SH-SY5Y (cell line): ENCODE data around the gene ZBED3.

Source experiments
- GATA2 ChIP-seq: IDR thresholded peaks from 2 replicates; pipeline ENCODE4 v1.6.1; 2011; ENCODE audit warnings: mild to moderate bottlenecking, low read depth, low read length
- GATA3 ChIP-seq: IDR thresholded peaks from 2 replicates; pipeline ENCODE4 v1.6.1; 2011; ENCODE audit warnings: low read depth, mild to moderate bottlenecking, low read length, moderate library complexity

DNA sequence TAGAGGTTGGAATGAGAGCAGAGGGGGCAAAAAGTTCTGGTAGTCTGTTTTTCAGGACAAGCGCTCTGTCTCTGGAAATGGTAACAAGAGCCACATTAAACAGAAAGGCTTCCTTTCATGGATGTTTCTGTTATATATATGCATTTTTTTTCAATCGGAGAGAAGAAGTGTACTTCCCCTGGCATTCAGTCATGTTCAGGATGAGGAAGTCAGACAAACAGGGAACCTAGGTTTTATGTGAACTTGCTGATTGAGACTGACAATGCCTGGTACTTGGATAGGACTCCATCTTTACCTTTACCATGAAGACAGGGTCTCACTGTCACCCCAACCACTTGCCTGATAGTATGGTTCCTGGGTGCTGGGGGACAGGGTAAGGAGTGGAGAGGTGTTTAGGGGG, 30.1 kb upstream of the ZBED3 start:
- no peak for TF ChIP-seq GATA3
- no peak for TF ChIP-seq GATA2
